K562 (cell line): Measurements from ENCODE around the gene ELF1.

ENCODE experiments used
- CHCHD3 ChIP-seq: fragments of 250-450 bp; sonication (Bioruptor Pico); IDR thresholded peaks from 2 replicates; pipeline ENCODE4 v2.1.2; 2022; ENCODE audit warnings: mild to moderate bottlenecking
- CTCF ChIP-seq, 3 experiments: IDR thresholded peaks in 2 of 3; conservative IDR thresholded peaks in 1 of 3; 2 replicates each; pipeline ENCODE4 v1.5.1; 2011 to 2012; ENCODE audit warnings: low read length in 3 of 3, mild to moderate bottlenecking in 3 of 3, control low read depth in 2 of 3, improper control_type of control experiment in 1 of 3, inconsistent platforms in 1 of 3, low read depth in 1 of 3, mixed read lengths in 1 of 3, moderate library complexity in 1 of 3; ENCODE audit not compliant: insufficient read depth in 2 of 3
- E2F6 ChIP-seq, 2 experiments: IDR thresholded peaks; 2 replicates each; pipeline ENCODE4 v1.6.1; 2011; ENCODE audit warnings: borderline replicate concordance in 1 of 2, control low read depth in 1 of 2, low read depth in 1 of 2, low read length in 1 of 2, mild to moderate bottlenecking in 1 of 2, mixed read lengths in 1 of 2, moderate library complexity in 1 of 2; ENCODE audit not compliant: insufficient read depth in 1 of 2, insufficient read length in 1 of 2, poor library complexity in 1 of 2, severe bottlenecking in 1 of 2; ENCODE audit errors: extremely low read depth in 1 of 2
- FOSL1 ChIP-seq: fragments of 200-800 bp; sonication (Bioruptor generic); conservative IDR thresholded peaks from 2 replicates; pipeline ENCODE4 v1.6.1; 2016; ENCODE audit warnings: missing genetic modification characterization, missing compliant biosample characterization
- HDAC1 ChIP-seq, 2 experiments: fragments of 450-650 bp; IDR thresholded peaks; 2 replicates each; pipeline ENCODE4 v1.6.1; 2016 to 2017; ENCODE audit warnings: inconsistent platforms in 1 of 2, mild to moderate bottlenecking in 1 of 2, moderate library complexity in 1 of 2
- NFE2L1 ChIP-seq: fragments of 450-650 bp; IDR thresholded peaks from 2 replicates; pipeline ENCODE4 v1.6.1; 2016; ENCODE audit warnings: missing genetic modification characterization, low read depth, mild to moderate bottlenecking, missing compliant biosample characterization, moderate library complexity, borderline replicate concordance
- USF1 ChIP-seq: sonication (generic); formaldehyde crosslinking; IDR thresholded peaks from 2 replicates; pipeline ENCODE4 v1.9.0; 2022; ENCODE audit warnings: mild to moderate bottlenecking, missing genetic modification reagents

GRCh38 chr13:40980461-40980860 is 38.7 kb downstream of the ELF1 start:
- no peak for TF ChIP-seq E2F6 (IDR thresholded peaks at IDR 0.05; ENCODE audit: borderline replicate concordance in 1 of 2, extremely low read depth in 1 of 2, insufficient read depth in 1 of 2, insufficient read length in 1 of 2, low read depth in 1 of 2, low read length in 1 of 2, poor library complexity in 1 of 2, severe bottlenecking in 1 of 2)
- no peak for TF ChIP-seq NFE2L1
- TF ChIP-seq FOSL1 (tag) = no peak
- TF ChIP-seq HDAC1 (IDR thresholded peaks at IDR 0.05) = no peak
- no peak for TF ChIP-seq CTCF (IDR thresholded peaks at IDR 0.05 in 2 of 3, conservative IDR thresholded peaks at IDR 0.05 in 1 of 3; ENCODE audit: insufficient read depth in 2 of 3, low read depth in 1 of 3, low read length in 3 of 3)
- TF ChIP-seq CHCHD3 (CRISPR knock-in tag) = no peak
- no peak for TF ChIP-seq USF1
